Caco-2 (cell line): ENCODE results near the gene ANKDD1A. TPM values are rescaled to one million over a fixed set of nuclear protein-coding genes. Genes with fewer than 3 reads are reported as not detected.

ENCODE experiments used
- BruUV-seq: library from RNA; stranded (reverse); fragments of 400-500 nt; replicated peaks from 2 replicates; lab custom pipeline; 2021; lab: Mats Ljungman, UMichigan
- CTCF ChIA-PET: fragments of 300-600 bp; sonication (Branson Sonifier 250); formaldehyde crosslinking; loops from one replicate; lab custom pipeline; 2022; ENCODE audit warnings: antibody characterized with exemption; lab: Charles Lee
- POLR2A ChIA-PET: fragments of 300-600 bp; sonication (Branson Sonifier 250); formaldehyde crosslinking; loops from one replicate; lab custom pipeline; 2022; ENCODE audit warnings: antibody characterized with exemption; lab: Charles Lee
- DNase-seq, 2 experiments: peaks; one replicate each; pipeline versions ENCODE4 v3.0.0 to v3.0.0-alpha.2; 2020 to 2022
- H3K27me3 ChIP-seq: replicated peaks from 2 replicates; pipeline ENCODE4 v1.6.0; 2011; ENCODE audit warnings: low read length; ENCODE audit not compliant: control insufficient read depth, insufficient read depth
- H3K36me3 ChIP-seq: 2 replicates; pipeline ENCODE4 v1.5.1; 2011; ENCODE audit warnings: low read length; ENCODE audit not compliant: control insufficient read depth, insufficient read depth
- H3K4me1 ChIP-seq: fragments of 250-450 bp; sonication (Bioruptor Pico); 2 replicates; pipeline ENCODE4 v1.5.1; 2020; ENCODE audit warnings: mild to moderate bottlenecking
- H3K4me3 ChIP-seq: 2 replicates; pipeline ENCODE4 v1.5.1; 2011; ENCODE audit warnings: low read depth, mild to moderate bottlenecking, control low read depth, low read length
- H3K9me3 ChIP-seq: fragments of 250-450 bp; sonication (Bioruptor Pico); 2 replicates; pipeline ENCODE4 v1.5.1; 2020; ENCODE audit warnings: mild to moderate bottlenecking, moderate library complexity
- H3K27ac Mint-ChIP-seq: one replicate; pipeline ENCODE4 v1.8.0; 2022; ENCODE audit warnings: mixed read lengths; ENCODE audit not compliant: unreplicated experiment
- H3K27me3 Mint-ChIP-seq: one replicate; pipeline ENCODE4 v1.8.0; 2022; ENCODE audit warnings: mixed read lengths; ENCODE audit not compliant: insufficient read depth, unreplicated experiment
- H3K36me3 Mint-ChIP-seq: one replicate; pipeline ENCODE4 v1.8.0; 2022; ENCODE audit warnings: mild to moderate bottlenecking, mixed read lengths; ENCODE audit not compliant: insufficient read depth, unreplicated experiment
- H3K4me1 Mint-ChIP-seq: one replicate; pipeline ENCODE4 v1.8.0; 2022; ENCODE audit warnings: low read depth, mixed read lengths; ENCODE audit not compliant: unreplicated experiment
- H3K4me3 Mint-ChIP-seq: one replicate; pipeline ENCODE4 v1.8.0; 2022; ENCODE audit warnings: mild to moderate bottlenecking, moderate library complexity, mixed read lengths; ENCODE audit not compliant: unreplicated experiment
- H3K9me3 Mint-ChIP-seq: one replicate; pipeline ENCODE4 v1.8.0; 2022; ENCODE audit warnings: mixed read lengths; ENCODE audit not compliant: unreplicated experiment
- CTCF ChIP-seq, 2 experiments: fragments of 200-600 bp in 1 of 2; IDR thresholded peaks; 1 replicate in 1 of 2; 2 replicates in 1 of 2; pipeline versions ENCODE4 v1.5.1 to v1.8.0; 2011 to 2022; ENCODE audit warnings: antibody characterized with exemption in 1 of 2, control low read depth in 1 of 2, inconsistent platforms in 1 of 2, low read depth in 1 of 2, low read length in 1 of 2, mild to moderate bottlenecking in 1 of 2, moderate library complexity in 1 of 2; ENCODE audit not compliant: insufficient read depth in 1 of 2, severe bottlenecking in 1 of 2, unreplicated experiment in 1 of 2
- intact Hi-C: fragments of 100-400 bp; cut with micrococcal nuclease; formaldehyde crosslinking; loops from one replicate; pipeline ENCODE4 v1.10.0; 2022; ENCODE audit not compliant: unreplicated experiment
- total RNA-seq: library from RNA; stranded (reverse); gene quantifications from 2 replicates; pipeline ENCODE4 v1.2.3, GENCODE V29; 2022

The ANKDD1A gene
- total RNA-seq, 1 experiment from 2014 or later: 1.6 TPM

GRCh38 chr15:64894395-64895056 lies 17.2 kb upstream of the ANKDD1A start:
- Histone ChIP-seq H3K9me3 (no peaks in the 10 kb centered on the region), H3K4me3 (peak overlapping the region; percentile 60), H3K27me3 (no peaks in the 10 kb centered on the region; the same call in 1 of the 2 replicates), H3K4me1 (peaks cover 18% of the 10 kb centered on the region), H3K36me3 (no peaks in the 10 kb centered on the region)
- TF ChIP-seq CTCF (IDR thresholded peaks at IDR 0.05; ENCODE audit: insufficient read depth in 1 of 2, low read depth in 1 of 2, low read length in 1 of 2, severe bottlenecking in 1 of 2, unreplicated experiment in 1 of 2): no peak
- BruUV-seq: TSS peak; percentile 61
- H3K4me1 Mint-ChIP-seq: peaks cover 7% of the 10 kb centered on the region
- H3K4me3 Mint-ChIP-seq: peak overlapping the region; percentile 96
- intact Hi-C loops: loop anchor here (5.0 kb wide), 1 partner anchor 52 kb away; the partner anchor contains the start of gene PLEKHO2
- ChIA-PET CTCF (interaction anchor here (0.6 to 1.3 kb wide), 4 partner anchors 35 to 94 kb away, joined by 3 to 6 read pairs (median 4); partner anchors contain the start of gene PLEKHO2), POLR2A (interaction anchor here (0.5 to 1.6 kb wide), 8 partner anchors 9 to 390 kb away, joined by 3 to 10 read pairs (median 7); partner anchors contain the start of genes CLPX, PIF1 and SPG21)
- DNase-seq: peak in 1 of 2 experiments; percentile 41
- H3K27ac Mint-ChIP-seq: peak overlapping the region; percentile 90
- H3K36me3 Mint-ChIP-seq: peaks cover 6% of the 10 kb centered on the region
- no peaks in the 10 kb centered on the region for H3K27me3 Mint-ChIP-seq
- no peaks in the 10 kb centered on the region for H3K9me3 Mint-ChIP-seq

DNA sequence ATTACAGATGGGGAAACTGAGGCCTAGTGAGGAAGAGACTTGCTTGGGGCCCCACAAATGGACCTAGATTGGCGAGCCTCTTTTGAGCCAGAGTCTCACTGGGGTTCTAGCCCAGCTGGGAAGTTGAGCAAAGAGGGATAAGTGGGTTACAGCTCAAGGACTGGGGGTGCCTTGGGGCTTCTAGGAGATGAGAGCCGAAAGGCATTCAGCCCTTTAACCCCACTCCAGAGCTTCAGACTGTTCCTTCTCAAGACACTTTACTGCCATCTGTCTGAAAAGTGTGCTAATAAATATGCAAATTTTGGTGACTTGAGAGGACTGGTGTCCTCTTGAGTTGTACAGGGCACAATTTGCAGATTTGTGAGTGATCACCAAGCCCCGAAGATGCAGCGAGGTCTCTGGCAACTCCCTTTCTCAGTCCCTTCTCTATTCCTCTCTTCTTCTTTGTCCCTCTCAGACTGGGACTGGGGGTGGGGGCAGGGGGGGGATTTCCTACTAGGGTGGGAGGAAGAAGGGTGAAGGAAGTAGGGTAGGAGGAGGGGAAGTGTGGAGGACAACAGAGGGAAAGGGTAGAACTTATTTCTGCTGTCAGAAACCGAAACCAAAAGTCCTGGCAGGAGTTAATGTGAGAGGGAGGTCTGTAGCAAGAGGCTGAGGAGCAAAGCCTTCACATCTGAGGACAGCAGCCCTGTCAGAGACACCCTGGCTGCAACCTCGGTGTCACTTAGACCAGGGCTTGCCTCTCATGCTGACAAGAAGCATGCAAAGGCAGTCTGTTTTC lies 16.2 kb upstream of the ANKDD1A start:
- Mint-ChIP-seq H3K36me3 (peaks cover 6% of the 10 kb centered on the region), H3K4me3 (peak overlapping the region; percentile 96), H3K27ac (no peak overlapping the region), H3K27me3 (no peaks in the 10 kb centered on the region), H3K4me1 (peaks cover 7% of the 10 kb centered on the region), H3K9me3 (no peaks in the 10 kb centered on the region)
- intact Hi-C loops: no loop called here
- H3K4me1 ChIP-seq: peaks cover 18% of the 10 kb centered on the region
- H3K4me3 ChIP-seq: peak overlapping the region; percentile 60; the same call in 1 of the 2 replicates
- H3K36me3 ChIP-seq: no peaks in the 10 kb centered on the region
- ChIA-PET CTCF (interaction anchor here (1.3 kb wide), 1 partner anchor 36 kb away, joined by 3 read pairs; no protein-coding TSS in a partner anchor), POLR2A (interaction anchor here (0.6 kb wide), 1 partner anchor 8 kb away, joined by 7 read pairs; no protein-coding TSS in a partner anchor)
- no peak for DNase-seq
- BruUV-seq: no TSS peak
- no peak for TF ChIP-seq CTCF (IDR thresholded peaks at IDR 0.05; ENCODE audit: insufficient read depth in 1 of 2, low read depth in 1 of 2, low read length in 1 of 2, severe bottlenecking in 1 of 2, unreplicated experiment in 1 of 2)
- H3K9me3 ChIP-seq: no peaks in the 10 kb centered on the region
- H3K27me3 ChIP-seq: no peaks in the 10 kb centered on the region; the same call in 1 of the 2 replicates
